Measurements from ENCODE around the gene MTHFD1L. TPM values are rescaled to one million over a fixed set of nuclear protein-coding genes. Genes with fewer than 3 reads are reported as not detected.

The MTHFD1L gene
- total and polyA plus RNA-seq, 2 of the 8 experiments (the other 6 are each of a cell fraction or from before 2014, with no cell fraction given): 29.2 to 105 TPM

DNA sequence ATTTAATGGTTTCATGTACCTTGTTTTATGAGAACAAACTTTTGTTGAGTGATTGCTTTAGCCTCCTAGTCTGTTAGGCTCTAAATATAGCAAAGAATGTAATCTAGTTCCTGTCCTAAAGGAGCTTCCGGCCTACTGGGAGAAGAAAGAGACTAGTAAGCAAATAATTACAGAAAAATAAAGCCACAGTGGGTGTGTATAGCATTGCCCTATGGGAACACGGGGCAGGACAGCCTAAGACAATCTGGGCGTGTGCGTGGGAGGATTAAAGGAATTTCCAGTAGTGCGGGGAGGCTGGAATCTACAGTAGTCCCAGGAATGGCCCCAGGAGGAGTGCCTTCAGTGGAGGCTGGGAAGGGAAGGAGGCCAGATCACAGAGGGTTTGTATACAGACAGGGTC lies 276.2 kb downstream of the MTHFD1L start:
- H3K56ac ChIP-seq (replicated peaks; ENCODE audit: insufficient read length, low read depth, low read length): no peak overlapping the region
- CTCF ChIA-PET (ENCODE audit: partially characterized antibody): interaction anchor here (1.1 kb wide), 1 partner anchor 183 kb away, joined by 3 read pairs; no protein-coding TSS in a partner anchor
- H2BK5ac ChIP-seq (ENCODE audit: low read depth, low read length): no peak overlapping the region
- H4K5ac ChIP-seq (ENCODE audit: insufficient read length, low read depth, low read length): no peak overlapping the region
- H2BK20ac ChIP-seq (ENCODE audit: low read length): no peak overlapping the region
- no peak overlapping the region for H3K4me3 ChIP-seq (ENCODE audit: extremely low read depth in 1 of 4, insufficient read depth in 2 of 4, low read depth in 3 of 4, low read length in 4 of 4)
- no peaks in the 10 kb centered on the region for H3K9me3 ChIP-seq (ENCODE audit: insufficient read depth in 2 of 2, low read depth in 1 of 2, low read length in 1 of 2)
- no peak overlapping the region for H3K4ac ChIP-seq (replicated peaks; ENCODE audit: insufficient read length, low read depth, low read length)
- no peaks in the 10 kb centered on the region for H3K79me2 ChIP-seq (ENCODE audit: control insufficient read depth in 1 of 2, insufficient read depth in 2 of 2, low read length in 2 of 2)
- DNase-seq (ENCODE audit: low read depth in 1 of 2, low spot score in 2 of 2): no peak
- FAIRE-seq: no peak
- no peaks in the 10 kb centered on the region for H4K20me1 ChIP-seq (replicated peaks in 1 of 2; ENCODE audit: control insufficient read depth in 1 of 2, insufficient read depth in 2 of 2, low read length in 2 of 2)
- H2AK5ac ChIP-seq (ENCODE audit: low read depth, low read length): no peak overlapping the region
- no peaks in the 10 kb centered on the region for H3K27me3 ChIP-seq (replicated peaks in 1 of 4; ENCODE audit: control insufficient read depth in 3 of 4, extremely low read depth in 1 of 4, insufficient read depth in 3 of 4, low read length in 3 of 4)
- no peak overlapping the region for H4K91ac ChIP-seq (replicated peaks; ENCODE audit: insufficient read length, low read length)
- no peak overlapping the region for H3K4me2 ChIP-seq (ENCODE audit: insufficient read depth in 1 of 2, low read depth in 2 of 2, low read length in 2 of 2)
- no peaks in the 10 kb centered on the region for H3K23me2 ChIP-seq (ENCODE audit: low read depth, low read length)
- H3K23ac ChIP-seq (ENCODE audit: insufficient read length): no peak overlapping the region
- no peaks in the 10 kb centered on the region for H3K36me3 ChIP-seq (ENCODE audit: control insufficient read depth in 2 of 4, insufficient read depth in 4 of 4, low read length in 3 of 4)
- POLR2A ChIA-PET (ENCODE audit: partially characterized antibody): no interaction called here
- 95% methylated on average over 5 of the region's 5 CpGs; no CpG with 5 or more reads in 1 of the 2 experiments for WGBS, 2 experiments (ENCODE audit: extremely low coverage in 1 of 2, insufficient coverage in 1 of 2, insufficient read length in 1 of 2, insufficient replicate concordance in 2 of 2, low coverage in 1 of 2, low lambda C conversion rate in 2 of 2, missing lambda C conversion rate in 1 of 2)
- no peak overlapping the region for H2BK12ac ChIP-seq (ENCODE audit: low read depth, low read length)
- no peak overlapping the region for H3K18ac ChIP-seq (ENCODE audit: extremely low read depth, low read length)
- no peak overlapping the region for H2BK120ac ChIP-seq (replicated peaks; ENCODE audit: low read depth, low read length)
- no peaks in the 10 kb centered on the region for H3K79me1 ChIP-seq (ENCODE audit: low read depth, low read length)
- H3K9ac ChIP-seq (replicated peaks in 1 of 4; ENCODE audit: extremely low read depth in 1 of 4, low read depth in 3 of 4, low read length in 3 of 4): no peak overlapping the region
- no peaks in the 10 kb centered on the region for H3K4me1 ChIP-seq (replicated peaks in 1 of 4; ENCODE audit: control insufficient read depth in 3 of 4, insufficient read depth in 4 of 4, low read length in 3 of 4)
- H3K27ac ChIP-seq (ENCODE audit: low read depth, low read length): no peak overlapping the region
- H3K14ac ChIP-seq (ENCODE audit: insufficient read length): no peak overlapping the region
- no peak overlapping the region for H2AFZ ChIP-seq (ENCODE audit: low read length)
- no peak overlapping the region for H4K8ac ChIP-seq (ENCODE audit: extremely low read depth, insufficient read depth, low read length)
- H2BK15ac ChIP-seq (ENCODE audit: low read length): no peak overlapping the region
- TF ChIP-seq RNF2 (IDR thresholded peaks at IDR 0.05; ENCODE audit: borderline replicate concordance, low read depth, low read length, missing control alignments, poor library complexity, severe bottlenecking): no peak
- TF ChIP-seq POU5F1 (IDR thresholded peaks at IDR 0.05; ENCODE audit: low read depth, low read length): no peak
- TF ChIP-seq RFX5 (IDR thresholded peaks at IDR 0.05; ENCODE audit: borderline replicate concordance, low read depth, low read length): no peak
- TF ChIP-seq SP1 (IDR thresholded peaks at IDR 0.05; ENCODE audit: low read depth, low read length): no peak
- no peak for TF ChIP-seq TBP (IDR thresholded peaks at IDR 0.05; ENCODE audit: low read depth, low read length)
- TF ChIP-seq EP300 (IDR thresholded peaks at IDR 0.05; ENCODE audit: borderline replicate concordance in 1 of 2, low read depth in 2 of 2, low read length in 2 of 2): no peak
- TF ChIP-seq POLR2A (IDR thresholded peaks at IDR 0.05; ENCODE audit: control extremely low read depth in 1 of 2, low read depth in 2 of 2, low read length in 2 of 2): no peak
- TF ChIP-seq SIX5 (IDR thresholded peaks at IDR 0.05; ENCODE audit: low read depth, low read length): no peak
- no peak for TF ChIP-seq MAFK (IDR thresholded peaks at IDR 0.05; ENCODE audit: low read depth, low read length)
- TF ChIP-seq GTF2F1 (IDR thresholded peaks at IDR 0.05; ENCODE audit: borderline replicate concordance, low read depth, low read length): no peak
- no peak for TF ChIP-seq CHD1 (IDR thresholded peaks at IDR 0.05; ENCODE audit: low read depth, low read length)
- no peak for TF ChIP-seq CHD2 (IDR thresholded peaks at IDR 0.05; ENCODE audit: low read length)
- TF ChIP-seq BCL11A (IDR thresholded peaks at IDR 0.05; ENCODE audit: low read depth in 2 of 2, low read length in 2 of 2): no peak
- TF ChIP-seq, protein P1, sequence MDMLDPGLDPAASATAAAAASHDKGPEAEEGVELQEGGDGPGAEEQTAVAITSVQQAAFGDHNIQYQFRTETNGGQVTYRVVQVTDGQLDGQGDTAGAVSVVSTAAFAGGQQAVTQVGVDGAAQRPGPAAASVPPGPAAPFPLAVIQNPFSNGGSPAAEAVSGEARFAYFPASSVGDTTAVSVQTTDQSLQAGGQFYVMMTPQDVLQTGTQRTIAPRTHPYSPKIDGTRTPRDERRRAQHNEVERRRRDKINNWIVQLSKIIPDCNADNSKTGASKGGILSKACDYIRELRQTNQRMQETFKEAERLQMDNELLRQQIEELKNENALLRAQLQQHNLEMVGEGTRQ (IDR thresholded peaks at IDR 0.05; ENCODE audit: low read length): no peak

All from H1 (cell line).